Measurements from ENCODE around the gene FRMD4B.

The FRMD4B gene

GRCh38 chr3:69200384-69201068 lies 185.4 kb downstream of the FRMD4B start:
- in situ Hi-C loops (cut with HindIII; ENCODE audit: low pct_ligation_motif_present, low pct_unique_long_range_greater_than_20kb, low sequenced_read_pairs), result no loop called here
- DNase-seq, result peak; percentile 6

GRCh38 chr3:69199942-69200341 lies 185.9 kb downstream of the FRMD4B start:
- DNase-seq, result no peak
- in situ Hi-C loops (cut with HindIII; ENCODE audit: low pct_ligation_motif_present, low pct_unique_long_range_greater_than_20kb, low sequenced_read_pairs), result no loop called here

GRCh38 chr3:69197922-69198530 lies 187.9 kb downstream of the FRMD4B start:
- no peak for DNase-seq
- in situ Hi-C loops (cut with HindIII; ENCODE audit: low pct_ligation_motif_present, low pct_unique_long_range_greater_than_20kb, low sequenced_read_pairs), result no loop called here

- no peak for DNase-seq
- in situ Hi-C loops (cut with HindIII; ENCODE audit: low pct_ligation_motif_present, low pct_unique_long_range_greater_than_20kb, low sequenced_read_pairs), result no loop called here
Observed at GRCh38 chr3:69197455-69197854, 188.4 kb downstream of the FRMD4B start.

GRCh38 chr3:69196876-69197275 lies 189.0 kb downstream of the FRMD4B start:
- in situ Hi-C loops (cut with HindIII; ENCODE audit: low pct_ligation_motif_present, low pct_unique_long_range_greater_than_20kb, low sequenced_read_pairs), result no loop called here
- DNase-seq, result no peak

- no peak for DNase-seq
- in situ Hi-C loops (cut with HindIII; ENCODE audit: low pct_ligation_motif_present, low pct_unique_long_range_greater_than_20kb, low sequenced_read_pairs), result no loop called here
Observed at GRCh38 chr3:69194431-69195165, 191.3 kb downstream of the FRMD4B start.

GRCh38 chr3:69193749-69194148 lies 192.1 kb downstream of the FRMD4B start:
- DNase-seq, result no peak
- in situ Hi-C loops (cut with HindIII; ENCODE audit: low pct_ligation_motif_present, low pct_unique_long_range_greater_than_20kb, low sequenced_read_pairs), result no loop called here

GRCh38 chr3:69191516-69191915 lies 194.4 kb downstream of the FRMD4B start:
- in situ Hi-C loops (cut with HindIII; ENCODE audit: low pct_ligation_motif_present, low pct_unique_long_range_greater_than_20kb, low sequenced_read_pairs), result no loop called here

GRCh38 chr3:69189487-69189886 lies 196.4 kb downstream of the FRMD4B start:
- DNase-seq, result no peak
- in situ Hi-C loops (cut with HindIII; ENCODE audit: low pct_ligation_motif_present, low pct_unique_long_range_greater_than_20kb, low sequenced_read_pairs), result no loop called here

More at GRCh38 chr3:69191516-69191915, 194.4 kb downstream of the FRMD4B start:
- DNase-seq, result no peak

GRCh38 chr3:69186575-69187093 lies 199.3 kb downstream of the FRMD4B start:
- no peak for DNase-seq
- in situ Hi-C loops (cut with HindIII; ENCODE audit: low pct_ligation_motif_present, low pct_unique_long_range_greater_than_20kb, low sequenced_read_pairs), result no loop called here

- DNase-seq, result peak; percentile 12
- in situ Hi-C loops (cut with HindIII; ENCODE audit: low pct_ligation_motif_present, low pct_unique_long_range_greater_than_20kb, low sequenced_read_pairs), result no loop called here
Observed at GRCh38 chr3:69182588-69183316, 203.1 kb downstream of the FRMD4B start.

- in situ Hi-C loops (cut with HindIII; ENCODE audit: low pct_ligation_motif_present, low pct_unique_long_range_greater_than_20kb, low sequenced_read_pairs), result no loop called here
- DNase-seq, result peak; percentile 60
Observed at GRCh38 chr3:69181592-69182211, 204.2 kb downstream of the FRMD4B start.

- in situ Hi-C loops (cut with HindIII; ENCODE audit: low pct_ligation_motif_present, low pct_unique_long_range_greater_than_20kb, low sequenced_read_pairs), result no loop called here
- DNase-seq, result no peak
Observed at GRCh38 chr3:69180869-69181591, 204.9 kb downstream of the FRMD4B start.

- no peak for DNase-seq
- in situ Hi-C loops (cut with HindIII; ENCODE audit: low pct_ligation_motif_present, low pct_unique_long_range_greater_than_20kb, low sequenced_read_pairs), result no loop called here
Observed at GRCh38 chr3:69179740-69180372, 206.0 kb downstream of the FRMD4B start.

- no peak for DNase-seq
- in situ Hi-C loops (cut with HindIII; ENCODE audit: low pct_ligation_motif_present, low pct_unique_long_range_greater_than_20kb, low sequenced_read_pairs), result no loop called here
Observed at GRCh38 chr3:69178838-69179739, 206.8 kb downstream of the FRMD4B start.

GRCh38 chr3:69178082-69178481 lies 207.8 kb downstream of the FRMD4B start:
- no peak for DNase-seq
- in situ Hi-C loops (cut with HindIII; ENCODE audit: low pct_ligation_motif_present, low pct_unique_long_range_greater_than_20kb, low sequenced_read_pairs), result no loop called here
